ENCODE data around the gene TBC1D19.

- TF ChIP-seq, protein P1, sequence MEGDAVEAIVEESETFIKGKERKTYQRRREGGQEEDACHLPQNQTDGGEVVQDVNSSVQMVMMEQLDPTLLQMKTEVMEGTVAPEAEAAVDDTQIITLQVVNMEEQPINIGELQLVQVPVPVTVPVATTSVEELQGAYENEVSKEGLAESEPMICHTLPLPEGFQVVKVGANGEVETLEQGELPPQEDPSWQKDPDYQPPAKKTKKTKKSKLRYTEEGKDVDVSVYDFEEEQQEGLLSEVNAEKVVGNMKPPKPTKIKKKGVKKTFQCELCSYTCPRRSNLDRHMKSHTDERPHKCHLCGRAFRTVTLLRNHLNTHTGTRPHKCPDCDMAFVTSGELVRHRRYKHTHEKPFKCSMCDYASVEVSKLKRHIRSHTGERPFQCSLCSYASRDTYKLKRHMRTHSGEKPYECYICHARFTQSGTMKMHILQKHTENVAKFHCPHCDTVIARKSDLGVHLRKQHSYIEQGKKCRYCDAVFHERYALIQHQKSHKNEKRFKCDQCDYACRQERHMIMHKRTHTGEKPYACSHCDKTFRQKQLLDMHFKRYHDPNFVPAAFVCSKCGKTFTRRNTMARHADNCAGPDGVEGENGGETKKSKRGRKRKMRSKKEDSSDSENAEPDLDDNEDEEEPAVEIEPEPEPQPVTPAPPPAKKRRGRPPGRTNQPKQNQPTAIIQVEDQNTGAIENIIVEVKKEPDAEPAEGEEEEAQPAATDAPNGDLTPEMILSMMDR (IDR thresholded peaks at IDR 0.05; ENCODE audit: insufficient read depth, low read length), result no peak
- no peak for TF ChIP-seq SPI1 (IDR thresholded peaks at IDR 0.05; ENCODE audit: borderline replicate concordance, low read depth)
- no peak for TF ChIP-seq GABPA (IDR thresholded peaks at IDR 0.05; ENCODE audit: low read depth)
Observed at GRCh38 chr4:26793735-26794134, 209.9 kb downstream of the TBC1D19 start.
